Mammary epithelial cell (primary cell): ENCODE measurements around the gene TTF2.

Source experiments
- EZH2 ChIP-seq: IDR thresholded peaks from 2 replicates; pipeline ENCODE4 v1.6.1; 2012; ENCODE audit warnings: low read length, inconsistent platforms, borderline replicate concordance
- TF ChIP-seq, protein P1 (sequence below), 2 donors: IDR thresholded peaks in 1 of 2; conservative IDR thresholded peaks in 1 of 2; 2 replicates each; pipeline ENCODE4 v1.5.1; 2011 to 2012; ENCODE audit warnings: inconsistent platforms in 2 of 2, low read length in 2 of 2, mild to moderate bottlenecking in 2 of 2, control low read depth in 1 of 2, low read depth in 1 of 2; ENCODE audit not compliant: insufficient read depth in 1 of 2; ENCODE audit errors: extremely low read depth in 1 of 2

DNA sequence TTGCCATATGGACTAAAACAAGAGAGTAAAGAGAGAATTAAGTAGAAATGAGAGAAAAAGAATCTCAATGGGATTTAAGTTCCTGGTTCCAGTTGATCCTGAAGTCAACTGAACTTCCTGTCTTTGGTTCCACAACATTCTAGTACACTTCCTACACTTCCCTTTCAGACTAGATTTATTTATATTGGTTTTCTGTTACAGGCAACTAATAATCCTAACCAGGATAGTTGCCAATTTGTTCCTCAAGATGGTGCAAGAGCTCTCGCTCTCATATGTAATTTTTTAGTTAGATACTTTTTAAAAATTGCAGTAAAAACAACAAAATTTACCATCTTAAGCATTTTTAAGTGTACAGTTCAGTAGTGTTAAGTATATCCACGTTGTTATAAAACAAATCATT, 90.2 kb downstream of the TTF2 start:
- TF ChIP-seq, protein P1, sequence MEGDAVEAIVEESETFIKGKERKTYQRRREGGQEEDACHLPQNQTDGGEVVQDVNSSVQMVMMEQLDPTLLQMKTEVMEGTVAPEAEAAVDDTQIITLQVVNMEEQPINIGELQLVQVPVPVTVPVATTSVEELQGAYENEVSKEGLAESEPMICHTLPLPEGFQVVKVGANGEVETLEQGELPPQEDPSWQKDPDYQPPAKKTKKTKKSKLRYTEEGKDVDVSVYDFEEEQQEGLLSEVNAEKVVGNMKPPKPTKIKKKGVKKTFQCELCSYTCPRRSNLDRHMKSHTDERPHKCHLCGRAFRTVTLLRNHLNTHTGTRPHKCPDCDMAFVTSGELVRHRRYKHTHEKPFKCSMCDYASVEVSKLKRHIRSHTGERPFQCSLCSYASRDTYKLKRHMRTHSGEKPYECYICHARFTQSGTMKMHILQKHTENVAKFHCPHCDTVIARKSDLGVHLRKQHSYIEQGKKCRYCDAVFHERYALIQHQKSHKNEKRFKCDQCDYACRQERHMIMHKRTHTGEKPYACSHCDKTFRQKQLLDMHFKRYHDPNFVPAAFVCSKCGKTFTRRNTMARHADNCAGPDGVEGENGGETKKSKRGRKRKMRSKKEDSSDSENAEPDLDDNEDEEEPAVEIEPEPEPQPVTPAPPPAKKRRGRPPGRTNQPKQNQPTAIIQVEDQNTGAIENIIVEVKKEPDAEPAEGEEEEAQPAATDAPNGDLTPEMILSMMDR (conservative IDR thresholded peaks at IDR 0.05 in 1 of 2, IDR thresholded peaks at IDR 0.05 in 1 of 2; ENCODE audit: extremely low read depth in 1 of 2, insufficient read depth in 1 of 2, low read depth in 1 of 2, low read length in 2 of 2): peak in 1 of 2 donors; percentile 27
- no peak for TF ChIP-seq EZH2
